NCI-H1694 treated with DMSO at 0.1 percent for 48 hours (cell line): ENCODE measurements around the gene CHAD.
"Not testable (repeated sequence)": the region's sequence is repeated elsewhere in the genome, so short reads cannot be mapped to it uniquely, and the experiment has no call there.

ENCODE experiments used
- DNase-seq: peaks from one replicate; lab custom pipeline; 2025; lab: John Stamatoyannopoulos, UW

CHAD gene

GRCh38 chr17:50493744-50494143, 25.1 kb upstream of the CHAD start:
- no peak for DNase-seq

GRCh38 chr17:50492214-50492613, 23.5 kb upstream of the CHAD start:
- no peak for DNase-seq

GRCh38 chr17:50491505-50491904, 22.8 kb upstream of the CHAD start:
- DNase-seq = no peak

- DNase-seq = no peak
Measured at GRCh38 chr17:50488880-50489279, 20.2 kb upstream of the CHAD start.

- DNase-seq = no peak
Measured at GRCh38 chr17:50487213-50488096, 18.8 kb upstream of the CHAD start.

GRCh38 chr17:50484386-50485155, 15.9 kb upstream of the CHAD start:
- DNase-seq = no peak

GRCh38 chr17:50483266-50483665, 14.6 kb upstream of the CHAD start:
- DNase-seq = no peak

GRCh38 chr17:50482516-50482915, 13.8 kb upstream of the CHAD start:
- peak; percentile 57 for DNase-seq

- no peak for DNase-seq
Measured at GRCh38 chr17:50482110-50482509, 13.4 kb upstream of the CHAD start.

GRCh38 chr17:50481648-50482047, 13.0 kb upstream of the CHAD start:
- DNase-seq = no peak

GRCh38 chr17:50480854-50481490, 12.3 kb upstream of the CHAD start:
- no peak for DNase-seq

GRCh38 chr17:50480142-50480764, 11.6 kb upstream of the CHAD start:
- DNase-seq = no peak

- peak; percentile 56 for DNase-seq
Measured at GRCh38 chr17:50479522-50480141, 11.0 kb upstream of the CHAD start.

GRCh38 chr17:50478391-50479381, 10.0 kb upstream of the CHAD start, which contains the start of gene RSAD1:
Gene RSAD1 (plus strand): TSS chr17:50478860. CDS start chr17:50478885, 25 bp downstream.
- peak; percentile 84 for DNase-seq

GRCh38 chr17:50477976-50478375, 9.3 kb upstream of the CHAD start:
- no peak for DNase-seq

GRCh38 chr17:50476545-50477315, 8.1 kb upstream of the CHAD start:
- no peak for DNase-seq

GRCh38 chr17:50475775-50476544, 7.3 kb upstream of the CHAD start:
- not testable (repeated sequence) for DNase-seq

- no peak for DNase-seq
Measured at GRCh38 chr17:50475362-50475761, 6.7 kb upstream of the CHAD start.

GRCh38 chr17:50474523-50474922, 5.8 kb upstream of the CHAD start:
- DNase-seq = no peak
